HepG2 (cell line): Measurements from ENCODE around the gene ICE2.

Experiments used
- CTCF ChIP-seq: sonication (generic); formaldehyde crosslinking; IDR thresholded peaks from 2 replicates; pipeline ENCODE4 v1.5.0; 2020; ENCODE audit warnings: mild to moderate bottlenecking, missing genetic modification reagents, moderate library complexity
- EZH2 ChIP-seq: conservative IDR thresholded peaks from 2 replicates; pipeline ENCODE4 v1.6.1; 2012; ENCODE audit warnings: mild to moderate bottlenecking, low read depth, low read length, moderate library complexity
- KDM1A ChIP-seq: IDR thresholded peaks from 2 replicates; pipeline ENCODE4 v1.6.1; 2016; ENCODE audit warnings: missing compliant biosample characterization
- POLR2A ChIP-seq, 2 experiments: IDR thresholded peaks; 2 replicates each; pipeline ENCODE4 v1.6.1; 2011; ENCODE audit warnings: low read depth in 2 of 2, low read length in 2 of 2, mild to moderate bottlenecking in 1 of 2, moderate library complexity in 1 of 2; ENCODE audit not compliant: insufficient read depth in 1 of 2
- PRDM15 ChIP-seq: sonication (generic); formaldehyde crosslinking; IDR thresholded peaks from 2 replicates; pipeline ENCODE4 v1.4.0; 2020; ENCODE audit warnings: missing genetic modification reagents
- REST ChIP-seq, 2 experiments: IDR thresholded peaks; 2 replicates each; pipeline ENCODE4 v1.6.1; 2011 to 2012; ENCODE audit warnings: low read length in 2 of 2, borderline replicate concordance in 1 of 2, low read depth in 1 of 2, mild to moderate bottlenecking in 1 of 2, moderate library complexity in 1 of 2
- ZBTB1 ChIP-seq: sonication (generic); formaldehyde crosslinking; IDR thresholded peaks from 2 replicates; pipeline ENCODE4 v1.4.0; 2020; ENCODE audit warnings: missing genetic modification reagents, borderline replicate concordance
- ZNF281 ChIP-seq: sonication (generic); formaldehyde crosslinking; IDR thresholded peaks from 2 replicates; pipeline ENCODE4 v1.4.0; 2020; ENCODE audit warnings: missing genetic modification reagents, borderline replicate concordance

- TF ChIP-seq EZH2 = no peak
- no peak for TF ChIP-seq POLR2A (IDR thresholded peaks at IDR 0.05; ENCODE audit: insufficient read depth in 1 of 2, low read depth in 2 of 2, low read length in 2 of 2)
- TF ChIP-seq PRDM15 = no peak
- no peak for TF ChIP-seq ZNF281 (CRISPR knock-in tag)
- TF ChIP-seq REST (IDR thresholded peaks at IDR 0.05; ENCODE audit: borderline replicate concordance in 1 of 2, low read depth in 1 of 2, low read length in 2 of 2) = no peak
- TF ChIP-seq KDM1A (CRISPR knock-in tag) = no peak
- no peak for TF ChIP-seq ZBTB1 (CRISPR knock-in tag)
- TF ChIP-seq CTCF (CRISPR knock-in tag) = no peak
These were observed 29.5 kb upstream of the ICE2 start for GRCh38 chr15:60508442-60508841.
